Measurements from ENCODE around the gene LOXL4. TPM values are rescaled to one million over a fixed set of nuclear protein-coding genes. Genes with fewer than 3 reads are reported as not detected.

The LOXL4 gene
- total RNA-seq, 2 donors from 2014 or later = not detected

DNA sequence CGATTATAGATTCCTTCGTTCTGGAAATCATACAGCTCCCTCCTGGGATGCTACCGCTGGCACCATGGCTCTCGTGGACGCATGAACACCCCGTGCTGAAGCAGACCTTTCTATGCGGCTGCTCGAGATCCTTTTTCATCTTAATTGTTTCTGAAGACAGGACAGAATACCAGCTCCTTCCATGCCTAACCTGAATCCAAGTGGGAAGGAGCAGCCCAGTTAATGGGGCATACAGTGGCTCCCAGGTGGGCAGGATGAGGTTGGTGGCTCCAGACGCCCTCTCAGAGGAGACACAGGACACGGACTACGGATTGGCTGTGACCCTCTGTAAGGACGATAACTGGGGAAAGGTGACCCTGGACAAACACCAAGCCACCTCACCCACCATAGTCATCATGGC is 18.4 kb upstream of the LOXL4 start:
- ATAC-seq (replicated peaks in 1 of 2) = no peak
- Mint-ChIP-seq H3K9me3 (peaks cover 0 to under 1% of the 10 kb centered on the region in 2 donors), H3K36me3 (ENCODE audit: insufficient read depth in 2 of 2) (peaks cover under 1 to 3% of the 10 kb centered on the region in 2 donors), H3K4me1 (ENCODE audit: low read depth) (no peaks in the 10 kb centered on the region), H3K4me3 (no peak overlapping the region), H3K27ac (no peak overlapping the region), H3K27me3 (ENCODE audit: low read depth) (peaks cover 19% of the 10 kb centered on the region)
- no peak for DNase-seq

GRCh38 chr10:98285416-98285815 is 17.4 kb upstream of the LOXL4 start:
- DNase-seq (no peak), ATAC-seq (replicated peaks in 1 of 2) (no peak)
- H3K9me3 Mint-ChIP-seq = peaks cover 2 to 3% of the 10 kb centered on the region in 2 donors
- H3K27me3 Mint-ChIP-seq (ENCODE audit: low read depth) = peaks cover 20% of the 10 kb centered on the region
- H3K36me3 Mint-ChIP-seq (ENCODE audit: insufficient read depth in 2 of 2) = peaks cover 3% of the 10 kb centered on the region in 2 donors
- no peak overlapping the region for H3K27ac Mint-ChIP-seq
- no peaks in the 10 kb centered on the region for H3K4me1 Mint-ChIP-seq (ENCODE audit: low read depth)
- H3K4me3 Mint-ChIP-seq = no peak overlapping the region

DNA sequence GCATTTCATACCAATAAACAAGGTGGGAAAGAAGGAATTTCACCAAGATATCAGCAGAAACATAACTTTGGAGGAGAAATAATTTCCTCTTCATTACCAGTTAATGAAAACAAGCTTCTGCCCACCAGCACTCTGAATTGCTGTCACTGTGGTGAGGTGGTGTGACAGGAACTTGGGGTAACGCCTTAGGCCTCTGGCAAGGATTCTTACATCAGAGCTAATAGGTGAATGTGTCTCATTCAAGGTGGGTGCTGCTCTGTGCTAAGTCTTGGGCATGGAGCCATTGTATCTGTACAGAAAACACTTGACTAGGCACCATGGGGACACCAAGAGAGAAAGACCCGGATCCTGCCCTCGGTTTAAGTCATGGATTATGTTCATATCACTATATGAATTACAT is 8.3 kb upstream of the LOXL4 start:
- Mint-ChIP-seq H3K4me1 (ENCODE audit: low read depth) (no peaks in the 10 kb centered on the region), H3K36me3 (ENCODE audit: insufficient read depth in 2 of 2) (peaks cover 0 to 1% of the 10 kb centered on the region in 2 donors), H3K27ac (no peak overlapping the region), H3K4me3 (no peak overlapping the region), H3K9me3 (peaks cover 1 to 2% of the 10 kb centered on the region in 2 donors), H3K27me3 (ENCODE audit: low read depth) (peaks cover 42% of the 10 kb centered on the region)
- no peak for DNase-seq
- no peak for ATAC-seq (replicated peaks in 1 of 2)

GRCh38 chr10:98274562-98274961 is 6.6 kb upstream of the LOXL4 start:
- ATAC-seq (replicated peaks in 1 of 2) = no peak

DNA sequence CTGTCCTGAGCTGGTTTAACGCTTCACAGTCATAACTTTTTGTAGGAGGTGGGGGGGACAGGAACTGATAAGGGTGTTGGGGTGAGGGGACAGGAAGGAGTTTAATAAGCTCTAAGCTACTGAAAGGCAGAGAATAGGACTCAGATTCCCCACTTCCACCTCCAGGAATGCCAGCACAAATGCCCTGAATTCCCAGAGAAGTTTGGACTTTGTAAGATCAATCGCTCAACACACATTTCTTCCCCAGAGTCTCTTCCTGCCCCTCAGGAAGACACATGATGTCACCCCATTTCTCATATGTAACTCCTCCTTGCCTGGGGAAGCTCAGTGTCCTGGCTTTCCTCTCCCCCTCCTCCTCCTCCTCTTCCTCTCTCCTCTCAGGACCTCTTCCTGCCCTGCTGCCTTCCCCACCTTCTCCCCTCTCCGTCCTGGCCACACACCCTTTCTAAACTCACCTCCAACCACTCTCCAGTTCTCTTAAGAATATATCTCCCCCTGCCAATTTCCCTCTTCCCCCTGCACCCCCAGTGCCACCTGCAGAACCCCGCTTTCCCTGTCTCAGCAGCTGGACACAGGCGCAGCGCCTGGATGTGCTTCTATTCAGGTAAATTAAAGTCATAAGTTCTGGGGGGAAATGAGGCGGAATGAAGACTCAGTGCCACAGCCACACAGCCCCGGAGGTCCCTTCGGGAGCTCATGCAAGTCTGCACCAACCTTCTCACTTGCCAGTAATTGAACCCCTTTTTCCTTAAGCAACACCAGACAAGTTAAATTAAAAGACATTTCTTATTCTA is 5.3 kb upstream of the LOXL4 start:
- no peak for ATAC-seq (replicated peaks in 1 of 2)
- no peak for DNase-seq
- Mint-ChIP-seq H3K4me3 (no peak overlapping the region), H3K27ac (no peak overlapping the region), H3K27me3 (ENCODE audit: low read depth) (peaks cover 54% of the 10 kb centered on the region), H3K4me1 (ENCODE audit: low read depth) (no peaks in the 10 kb centered on the region), H3K36me3 (ENCODE audit: insufficient read depth in 2 of 2) (no peaks in the 10 kb centered on the region), H3K9me3 (no peaks in the 10 kb centered on the region)

More at GRCh38 chr10:98274562-98274961, 6.6 kb upstream of the LOXL4 start:
- no peak overlapping the region for H3K4me3 Mint-ChIP-seq
- H3K4me1 Mint-ChIP-seq (ENCODE audit: low read depth) = no peaks in the 10 kb centered on the region
- no peak overlapping the region for H3K27ac Mint-ChIP-seq
- no peak for DNase-seq
- H3K36me3 Mint-ChIP-seq (ENCODE audit: insufficient read depth in 2 of 2) = no peaks in the 10 kb centered on the region
- H3K27me3 Mint-ChIP-seq (ENCODE audit: low read depth) = peaks cover 49% of the 10 kb centered on the region
- no peaks in the 10 kb centered on the region for H3K9me3 Mint-ChIP-seq

- no peak overlapping the region for H3K27ac Mint-ChIP-seq
- no peaks in the 10 kb centered on the region for H3K36me3 Mint-ChIP-seq (ENCODE audit: insufficient read depth in 2 of 2)
- H3K4me3 Mint-ChIP-seq = no peak overlapping the region
- ATAC-seq (replicated peaks in 1 of 2) (no peak), DNase-seq (no peak)
- no peaks in the 10 kb centered on the region for H3K9me3 Mint-ChIP-seq
- peaks cover 58% of the 10 kb centered on the region for H3K27me3 Mint-ChIP-seq (ENCODE audit: low read depth)
- H3K4me1 Mint-ChIP-seq (ENCODE audit: low read depth) = no peaks in the 10 kb centered on the region
These were observed 4.7 kb upstream of the LOXL4 start for GRCh38 chr10:98272656-98273055.

- H3K36me3 Mint-ChIP-seq (ENCODE audit: insufficient read depth in 2 of 2) = no peaks in the 10 kb centered on the region
- DNase-seq (no peak), ATAC-seq (replicated peaks in 1 of 2) (no peak)
- H3K27ac Mint-ChIP-seq = no peak overlapping the region
- no peaks in the 10 kb centered on the region for H3K4me1 Mint-ChIP-seq (ENCODE audit: low read depth)
- H3K4me3 Mint-ChIP-seq = no peak overlapping the region
- H3K9me3 Mint-ChIP-seq = no peaks in the 10 kb centered on the region
- H3K27me3 Mint-ChIP-seq (ENCODE audit: low read depth) = peaks cover 62% of the 10 kb centered on the region
These were observed 4.3 kb upstream of the LOXL4 start for GRCh38 chr10:98272245-98272644.

DNA sequence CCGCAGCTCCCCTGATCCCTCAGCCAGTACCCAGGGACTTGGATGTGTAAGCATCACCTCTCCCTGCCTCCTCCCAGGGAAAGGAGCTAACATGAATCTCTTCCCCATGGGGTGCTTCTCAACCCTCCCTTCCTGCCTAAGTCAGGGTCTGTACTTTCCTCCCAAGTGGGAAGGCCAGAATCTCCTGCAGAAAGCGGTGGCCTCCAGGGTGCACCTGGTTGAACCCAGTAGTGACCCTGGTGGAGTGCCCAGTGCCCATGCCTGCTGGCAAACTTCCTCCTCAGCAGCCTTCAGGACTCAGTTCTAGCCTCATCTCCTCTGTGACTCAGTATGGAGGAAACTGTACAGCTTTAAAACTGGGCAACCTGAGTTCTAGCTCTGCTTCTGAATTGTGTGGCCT is 2.8 kb upstream of the LOXL4 start:
- H3K36me3 Mint-ChIP-seq (ENCODE audit: insufficient read depth in 2 of 2) = no peaks in the 10 kb centered on the region
- no peak overlapping the region for H3K27ac Mint-ChIP-seq
- H3K4me1 Mint-ChIP-seq (ENCODE audit: low read depth) = no peaks in the 10 kb centered on the region
- DNase-seq (no peak), ATAC-seq (replicated peaks in 1 of 2) (no peak)
- H3K27me3 Mint-ChIP-seq (ENCODE audit: low read depth) = peaks cover 76% of the 10 kb centered on the region
- no peaks in the 10 kb centered on the region for H3K9me3 Mint-ChIP-seq
- no peak overlapping the region for H3K4me3 Mint-ChIP-seq

DNA sequence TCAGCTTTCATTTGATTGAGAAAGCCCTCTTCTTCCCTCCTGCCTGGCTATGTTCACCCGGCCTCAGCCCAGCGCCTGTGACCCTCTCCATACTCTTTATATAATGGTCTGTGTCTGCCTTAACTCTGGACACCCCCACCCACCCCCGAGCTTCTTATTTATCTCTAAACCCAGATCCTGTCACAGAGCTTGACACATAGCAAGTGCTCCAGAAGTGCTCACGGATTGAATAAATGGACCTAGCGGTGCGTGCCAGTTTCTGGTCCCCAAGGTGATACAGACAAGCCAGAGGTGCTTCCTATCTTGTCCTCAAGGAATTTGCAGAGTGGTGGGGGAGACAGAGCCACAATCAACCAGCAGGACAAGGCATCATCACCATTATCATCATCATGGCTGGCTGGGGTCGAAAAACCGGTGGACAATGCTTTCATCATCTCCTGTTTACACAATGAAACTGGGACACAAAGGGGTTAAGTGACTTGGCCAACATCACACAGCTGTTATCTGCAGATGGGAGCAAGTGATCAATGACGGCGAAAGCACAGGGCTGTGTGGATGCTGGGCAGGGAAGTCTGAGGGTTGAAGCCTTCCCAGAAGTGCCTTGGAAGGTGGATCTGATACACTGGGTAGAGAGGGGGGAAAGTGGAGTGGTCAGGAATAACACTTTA is 2.2 kb upstream of the LOXL4 start:
- no peak overlapping the region for H3K4me3 Mint-ChIP-seq
- DNase-seq = no peak
- H3K9me3 Mint-ChIP-seq = no peaks in the 10 kb centered on the region
- no peaks in the 10 kb centered on the region for H3K4me1 Mint-ChIP-seq (ENCODE audit: low read depth)
- H3K27me3 Mint-ChIP-seq (ENCODE audit: low read depth) = peaks cover 77% of the 10 kb centered on the region
- no peaks in the 10 kb centered on the region for H3K36me3 Mint-ChIP-seq (ENCODE audit: insufficient read depth in 2 of 2)
- H3K27ac Mint-ChIP-seq = no peak overlapping the region
- ATAC-seq (replicated peaks in 1 of 2) = no peak

DNA sequence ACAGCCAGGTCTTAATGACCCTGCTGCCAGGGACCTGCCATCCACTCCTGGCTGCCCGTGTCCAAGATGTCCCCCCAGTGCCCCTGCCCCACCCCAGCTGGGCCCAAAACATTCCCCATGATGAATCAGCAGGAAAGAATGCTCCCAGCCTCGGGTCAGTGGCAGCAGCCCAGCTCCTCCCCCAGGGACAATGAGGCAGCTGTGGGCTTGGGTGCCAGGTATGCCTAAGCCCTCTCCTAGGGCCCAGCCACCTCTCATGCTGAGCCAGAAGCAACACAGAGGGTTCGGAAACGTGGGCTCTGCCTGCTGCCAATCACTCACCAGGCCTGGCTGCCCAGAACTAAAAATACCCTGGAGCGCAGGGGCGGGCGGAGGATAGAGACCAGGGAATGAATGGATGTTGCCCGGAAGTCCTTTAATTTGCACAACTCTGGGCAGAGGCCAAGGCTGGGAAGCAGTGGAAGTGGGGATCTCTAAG is 1.5 kb upstream of the LOXL4 start:
- no peak for DNase-seq
- H3K27me3 Mint-ChIP-seq (ENCODE audit: low read depth) = peaks cover 74% of the 10 kb centered on the region
- no peaks in the 10 kb centered on the region for H3K9me3 Mint-ChIP-seq
- no peak overlapping the region for H3K27ac Mint-ChIP-seq
- H3K4me3 Mint-ChIP-seq = no peak overlapping the region
- H3K36me3 Mint-ChIP-seq (ENCODE audit: insufficient read depth in 2 of 2) = no peaks in the 10 kb centered on the region
- no peak for ATAC-seq (replicated peaks in 1 of 2)
- H3K4me1 Mint-ChIP-seq (ENCODE audit: low read depth) = no peaks in the 10 kb centered on the region

- DNase-seq (no peak), ATAC-seq (replicated peaks in 1 of 2) (peak in 1 of 2 donors; percentile 23)
- H3K4me3 Mint-ChIP-seq = peak overlapping the region; percentile 62 to 73
- H3K27ac Mint-ChIP-seq = no peak overlapping the region
- no peaks in the 10 kb centered on the region for H3K9me3 Mint-ChIP-seq
- H3K36me3 Mint-ChIP-seq (ENCODE audit: insufficient read depth in 2 of 2) = no peaks in the 10 kb centered on the region
- H3K27me3 Mint-ChIP-seq (ENCODE audit: low read depth) = peaks cover 71% of the 10 kb centered on the region
- no peaks in the 10 kb centered on the region for H3K4me1 Mint-ChIP-seq (ENCODE audit: low read depth)
These were observed 869 bp upstream of the LOXL4 start for GRCh38 chr10:98268694-98269431.

GRCh38 chr10:98267069-98267893 is 713 bp downstream of the LOXL4 start:
- Mint-ChIP-seq H3K36me3 (ENCODE audit: insufficient read depth in 2 of 2) (no peaks in the 10 kb centered on the region), H3K4me1 (ENCODE audit: low read depth) (no peaks in the 10 kb centered on the region), H3K9me3 (no peaks in the 10 kb centered on the region), H3K4me3 (peak overlapping the region; percentile 70 to 84), H3K27me3 (ENCODE audit: low read depth) (peaks cover 57% of the 10 kb centered on the region), H3K27ac (no peak overlapping the region)
- ATAC-seq (replicated peaks in 1 of 2) (no peak), DNase-seq (no peak)
